Epithelial cell of prostate (primary cell): ENCODE results near the gene OPRPN.

Experiments used
- DNase-seq: peaks from one replicate; pipeline ENCODE4 v3.0.0-alpha.2; 2011; ENCODE audit warnings: low read depth, low spot score
- H3K27ac ChIP-seq: fragments of 450-650 bp; 2 replicates; pipeline ENCODE4 v1.5.1; 2017; ENCODE audit warnings: mild to moderate bottlenecking

Gene OPRPN

GRCh38 chr4:70397580-70397979 lies at the start of gene OPRPN:
Gene OPRPN, plus strand, starts transcription at chr4:70397940. Its CDS starts 1,346 bp downstream, at chr4:70399286.
- DNase-seq, result no peak
- H3K27ac ChIP-seq, result no peak within 1 kb of the TSS

- no peak overlapping the region for H3K27ac ChIP-seq
- no peak for DNase-seq
These were observed 41.6 kb upstream of the OPRPN start for GRCh38 chr4:70356185-70356584.

- peak overlapping the region; percentile 45 for H3K27ac ChIP-seq
- no peak for DNase-seq
These were observed 38.6 kb upstream of the OPRPN start for GRCh38 chr4:70359115-70359661.

- H3K27ac ChIP-seq, result peak within 1 kb of the TSS; percentile 45
- no peak for DNase-seq
These were observed 37.3 kb upstream of the OPRPN start, which contains the start of gene SMR3A for GRCh38 chr4:70360460-70360859. Gene SMR3A, plus strand, starts transcription at chr4:70360760. Its CDS starts 1,356 bp downstream, at chr4:70362116.

- H3K27ac ChIP-seq, result no peak overlapping the region
- DNase-seq, result no peak
These were observed 33.7 kb upstream of the OPRPN start for GRCh38 chr4:70364002-70364401.

- peak; percentile 77 for DNase-seq
- peak overlapping the region; percentile 27 for H3K27ac ChIP-seq
These were observed 32.3 kb upstream of the OPRPN start for GRCh38 chr4:70365479-70365878.

GRCh38 chr4:70367813-70368212 lies 29.9 kb upstream of the OPRPN start:
- no peak overlapping the region for H3K27ac ChIP-seq
- no peak for DNase-seq

GRCh38 chr4:70371987-70372386 lies 25.8 kb upstream of the OPRPN start:
- DNase-seq, result no peak
- H3K27ac ChIP-seq, result no peak overlapping the region

GRCh38 chr4:70372760-70373159 lies 25.0 kb upstream of the OPRPN start:
- DNase-seq, result no peak
- no peak overlapping the region for H3K27ac ChIP-seq

GRCh38 chr4:70380578-70380977 lies 17.2 kb upstream of the OPRPN start:
- no peak for DNase-seq
- no peak overlapping the region for H3K27ac ChIP-seq

- H3K27ac ChIP-seq, result no peak within 1 kb of the TSS
- no peak for DNase-seq
These were observed 15.0 kb upstream of the OPRPN start, which contains the start of gene SMR3B for GRCh38 chr4:70382691-70383181. Gene SMR3B, plus strand, starts transcription at chr4:70383131. Its CDS starts 1,380 bp downstream, at chr4:70384511.

GRCh38 chr4:70392057-70392776 lies 5.5 kb upstream of the OPRPN start:
- DNase-seq, result no peak
- no peak overlapping the region for H3K27ac ChIP-seq

- H3K27ac ChIP-seq, result no peak overlapping the region
- DNase-seq, result peak; percentile 12
These were observed 1.6 kb downstream of the OPRPN start for GRCh38 chr4:70399319-70399718.

- DNase-seq, result no peak
- no peak overlapping the region for H3K27ac ChIP-seq
These were observed 5.0 kb downstream of the OPRPN start for GRCh38 chr4:70402762-70403161.

- no peak overlapping the region for H3K27ac ChIP-seq
- DNase-seq, result no peak
These were observed 8.0 kb downstream of the OPRPN start for GRCh38 chr4:70405765-70406164.

GRCh38 chr4:70425306-70425705 lies 27.6 kb downstream of the OPRPN start:
- DNase-seq, result no peak
- no peak overlapping the region for H3K27ac ChIP-seq

- H3K27ac ChIP-seq, result no peak overlapping the region
- DNase-seq, result no peak
These were observed 29.0 kb downstream of the OPRPN start for GRCh38 chr4:70426789-70427188.

- no peak for DNase-seq
- H3K27ac ChIP-seq, result no peak overlapping the region
These were observed 39.5 kb downstream of the OPRPN start for GRCh38 chr4:70437197-70437596.

GRCh38 chr4:70442474-70442873 lies 44.7 kb downstream of the OPRPN start:
- DNase-seq, result no peak
- no peak overlapping the region for H3K27ac ChIP-seq

- no peak overlapping the region for H3K27ac ChIP-seq
- no peak for DNase-seq
These were observed 45.6 kb downstream of the OPRPN start for GRCh38 chr4:70443329-70443728.

- no peak for DNase-seq
These were observed 51.5 kb downstream of the OPRPN start for GRCh38 chr4:70449220-70449619.

GRCh38 chr4:70452946-70453345 lies 55.2 kb downstream of the OPRPN start:
- no peak overlapping the region for H3K27ac ChIP-seq
- no peak for DNase-seq

More at GRCh38 chr4:70449220-70449619, 51.5 kb downstream of the OPRPN start:
- no peak overlapping the region for H3K27ac ChIP-seq
